ENCODE measurements around the gene DDC.
"Not testable (repeated sequence)": the region's sequence is repeated elsewhere in the genome, so short reads cannot be mapped to it uniquely, and the experiment has no call there.

The DDC gene

GRCh38 chr7:50555594-50556140 lies 9.5 kb downstream of the DDC start:
- no peak for DNase-seq (ENCODE audit: low read depth in 3 of 3)

GRCh38 chr7:50554431-50555322 lies 10.5 kb downstream of the DDC start:
- no peak for DNase-seq (ENCODE audit: low read depth in 3 of 3)

DNA sequence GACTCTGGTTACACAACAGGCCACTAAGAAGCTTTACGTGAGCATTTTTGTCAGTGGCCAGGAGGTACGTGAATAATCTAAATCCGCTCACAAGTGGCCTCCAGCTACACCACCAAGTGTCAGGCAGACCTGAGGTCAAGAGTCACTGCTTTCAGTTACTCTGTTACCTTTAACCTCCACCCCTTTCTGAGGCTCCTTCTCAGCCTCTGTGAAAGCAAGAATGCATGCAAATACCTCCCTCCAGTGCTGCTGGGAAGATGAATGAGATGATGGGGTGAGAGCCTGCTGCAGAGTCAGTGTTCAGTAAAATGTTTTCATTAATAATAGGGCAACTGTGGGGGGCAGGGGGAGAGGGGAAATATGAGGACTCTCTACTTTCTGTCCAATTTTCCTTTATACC lies 11.2 kb downstream of the DDC start:
- no peak for DNase-seq (ENCODE audit: low read depth in 3 of 3)

- no peak for DNase-seq (ENCODE audit: low read depth in 3 of 3)
Measured at GRCh38 chr7:50552921-50553320, 12.3 kb downstream of the DDC start.

DNA sequence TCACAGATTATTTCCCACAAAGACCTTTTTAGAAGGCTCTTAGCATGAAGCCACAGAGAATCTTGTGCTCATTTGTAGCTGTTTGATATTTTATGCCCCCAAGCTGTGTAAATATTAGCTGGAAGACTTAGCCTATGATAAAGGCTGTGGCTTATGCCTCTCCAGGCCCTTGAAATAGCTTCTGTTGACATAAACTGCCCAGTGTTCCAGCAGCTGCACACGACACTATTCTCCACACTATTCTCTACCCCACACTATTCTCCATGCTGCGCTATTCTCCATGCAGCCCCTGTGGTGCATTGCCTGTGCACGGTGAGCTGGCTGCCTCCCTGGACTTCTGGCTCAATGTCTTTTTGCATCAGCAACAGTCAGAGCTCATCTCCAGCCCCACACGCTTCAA lies 13.1 kb downstream of the DDC start:
- DNase-seq (ENCODE audit: low read depth in 3 of 3): no peak

GRCh38 chr7:50545613-50546012 lies 19.6 kb downstream of the DDC start:
- not testable (repeated sequence) for DNase-seq (ENCODE audit: low read depth in 3 of 3)

DNA sequence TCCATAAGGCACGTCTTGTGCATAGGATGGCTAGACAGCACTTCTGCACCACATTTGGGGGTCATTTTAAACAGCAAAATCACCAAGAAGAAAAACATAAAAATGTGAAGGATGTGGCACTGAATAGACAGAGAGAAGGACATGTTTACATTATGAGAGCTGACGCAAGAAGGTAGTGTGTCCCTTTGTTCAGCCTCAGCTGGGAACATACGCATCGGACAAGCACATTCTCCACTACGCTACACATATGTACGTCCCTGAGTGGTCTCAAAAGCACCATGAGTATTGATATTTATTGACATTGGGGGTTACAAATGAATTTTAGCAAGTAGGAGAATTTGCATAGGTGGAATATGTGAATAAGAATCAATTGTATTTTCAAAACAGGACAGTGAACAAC lies 20.2 kb downstream of the DDC start:
- DNase-seq (ENCODE audit: low read depth in 3 of 3): no peak

DNA sequence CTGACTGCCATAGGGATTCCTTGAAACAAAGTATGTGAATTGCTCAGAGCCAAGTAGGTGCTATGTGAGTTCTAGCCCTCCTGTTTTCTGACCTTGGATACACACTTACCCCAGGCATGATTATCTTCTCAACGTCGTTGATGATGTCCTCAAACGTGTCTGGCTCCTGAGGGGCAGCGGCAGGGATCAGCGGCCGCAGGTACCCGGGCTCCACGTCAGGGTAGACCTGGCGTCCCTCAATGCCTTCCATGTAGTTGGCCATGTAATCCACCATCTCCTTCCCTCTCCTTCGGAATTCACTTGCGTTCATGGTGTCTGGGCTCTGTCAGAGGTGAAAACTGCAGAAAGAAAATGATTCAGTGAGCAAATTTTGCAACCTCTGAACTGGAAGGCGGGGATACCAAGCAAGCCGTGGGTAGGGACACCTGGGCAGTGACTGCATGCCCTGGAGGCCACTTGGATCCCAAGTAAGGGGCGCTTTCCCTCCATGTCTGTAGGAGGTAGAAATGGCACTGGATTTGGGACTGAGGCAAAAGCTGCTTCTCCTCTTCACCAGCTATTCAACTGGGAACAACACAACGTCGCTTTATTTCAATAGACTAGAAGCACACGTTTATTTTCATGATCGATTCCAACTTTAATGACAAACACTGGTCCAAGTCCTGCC lies 21.3 kb downstream of the DDC start:
- no peak for DNase-seq (ENCODE audit: low read depth in 3 of 3)

- DNase-seq (ENCODE audit: low read depth in 3 of 3): no peak
Measured at GRCh38 chr7:50542132-50542531, 23.1 kb downstream of the DDC start.

DNA sequence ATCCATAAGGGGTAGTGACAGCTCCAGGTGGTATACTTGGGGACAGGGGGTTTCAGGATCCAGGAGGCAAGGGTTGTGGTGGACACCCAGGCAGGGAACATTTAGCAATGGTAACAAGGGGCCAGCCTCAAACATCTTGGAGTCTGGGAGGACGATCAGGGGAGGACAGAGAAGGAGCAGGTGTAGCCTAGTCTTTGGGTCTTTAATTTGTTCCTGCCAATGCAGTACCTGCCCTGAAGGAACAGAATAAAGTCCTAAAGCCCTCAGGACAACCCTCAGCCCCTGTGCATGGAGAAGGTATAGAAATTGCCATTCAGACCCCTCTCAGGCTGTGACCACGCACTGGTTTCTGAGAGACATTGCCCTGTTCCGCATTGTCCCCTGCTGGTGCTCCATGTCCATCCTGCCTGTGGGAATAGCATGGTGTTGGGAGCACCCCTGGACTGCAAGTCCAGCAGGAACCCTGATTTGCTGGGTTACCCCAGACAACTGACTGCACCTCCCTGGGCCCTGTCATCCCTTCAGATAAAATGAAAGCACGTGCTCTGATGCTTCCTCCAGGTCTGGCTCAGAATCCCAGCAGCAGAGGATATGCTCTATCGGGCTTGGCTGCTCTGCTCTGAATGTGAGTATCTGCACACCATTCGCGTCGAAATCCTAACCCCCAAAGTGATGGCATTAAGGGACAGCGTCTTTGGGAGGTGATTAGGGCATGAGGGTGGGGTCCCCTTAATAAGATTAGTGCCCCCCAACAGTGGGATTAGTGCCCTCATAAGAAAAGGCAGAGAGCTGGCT lies 24.2 kb downstream of the DDC start:
- no peak for DNase-seq (ENCODE audit: low read depth in 3 of 3)

- no peak for DNase-seq (ENCODE audit: low read depth in 3 of 3)
Measured at GRCh38 chr7:50539725-50540124, 25.5 kb downstream of the DDC start.

DNA sequence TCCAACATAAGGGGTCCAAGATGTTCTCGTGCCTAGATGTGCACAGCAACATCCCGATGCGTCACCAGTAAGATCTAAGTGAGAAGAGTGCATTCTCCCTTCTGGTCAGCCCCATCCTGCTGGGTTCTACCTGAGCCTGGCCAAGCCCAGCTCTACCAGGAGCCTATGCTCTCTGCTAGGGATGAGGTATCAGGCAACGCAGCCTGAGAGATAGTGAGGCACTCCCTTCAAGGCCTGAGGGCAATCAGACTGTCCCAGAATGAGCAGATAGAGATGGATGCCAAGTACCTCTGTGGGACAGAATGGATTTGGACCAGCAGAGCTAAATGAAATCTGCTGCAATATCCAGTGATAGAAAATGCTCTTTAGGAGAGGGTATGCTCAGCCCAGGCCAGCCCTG lies 26.7 kb downstream of the DDC start:
- no peak for DNase-seq (ENCODE audit: low read depth in 3 of 3)

DNA sequence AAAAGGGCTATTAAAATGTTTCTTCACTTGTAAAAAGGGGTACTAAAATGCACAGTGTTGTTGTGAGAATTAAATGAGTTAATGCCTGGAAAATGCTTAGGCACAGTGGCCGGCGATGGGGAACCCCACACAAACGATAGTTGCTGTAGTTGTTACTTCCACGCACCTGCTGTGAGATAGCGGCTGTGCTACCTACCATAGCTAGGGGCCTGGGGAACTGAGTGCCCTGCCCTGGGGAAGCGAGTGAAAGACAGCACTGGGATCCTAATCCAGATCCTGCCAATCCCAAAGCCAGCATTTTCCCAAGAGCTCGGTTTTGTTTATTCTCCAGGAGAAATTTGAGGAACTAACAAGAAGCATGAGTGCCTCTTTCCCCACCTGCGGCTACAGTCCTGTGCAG lies 27.8 kb downstream of the DDC start:
- DNase-seq (ENCODE audit: low read depth in 3 of 3): no peak

DNA sequence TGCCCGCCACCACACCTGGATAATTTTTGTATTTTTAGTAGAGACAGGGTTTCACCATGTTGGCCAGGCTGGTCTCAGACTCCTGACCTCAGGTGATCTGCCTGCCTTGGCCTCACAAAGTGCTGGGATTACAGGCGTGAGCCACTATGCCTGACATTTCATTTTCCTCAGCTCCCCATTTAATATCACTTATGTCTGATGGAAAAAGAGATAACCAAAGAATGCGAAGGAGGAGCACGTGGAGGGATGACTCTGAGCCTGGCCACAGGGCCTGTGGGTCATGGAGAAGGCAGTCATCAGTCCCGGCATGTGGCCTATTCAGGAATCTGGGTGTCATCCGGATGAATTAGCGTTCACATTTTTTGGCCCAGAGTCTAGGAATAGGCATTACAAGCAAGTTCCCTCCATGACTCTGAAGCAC lies 29.9 kb downstream of the DDC start:
- not testable (repeated sequence) for DNase-seq (ENCODE audit: low read depth in 3 of 3)

DNA sequence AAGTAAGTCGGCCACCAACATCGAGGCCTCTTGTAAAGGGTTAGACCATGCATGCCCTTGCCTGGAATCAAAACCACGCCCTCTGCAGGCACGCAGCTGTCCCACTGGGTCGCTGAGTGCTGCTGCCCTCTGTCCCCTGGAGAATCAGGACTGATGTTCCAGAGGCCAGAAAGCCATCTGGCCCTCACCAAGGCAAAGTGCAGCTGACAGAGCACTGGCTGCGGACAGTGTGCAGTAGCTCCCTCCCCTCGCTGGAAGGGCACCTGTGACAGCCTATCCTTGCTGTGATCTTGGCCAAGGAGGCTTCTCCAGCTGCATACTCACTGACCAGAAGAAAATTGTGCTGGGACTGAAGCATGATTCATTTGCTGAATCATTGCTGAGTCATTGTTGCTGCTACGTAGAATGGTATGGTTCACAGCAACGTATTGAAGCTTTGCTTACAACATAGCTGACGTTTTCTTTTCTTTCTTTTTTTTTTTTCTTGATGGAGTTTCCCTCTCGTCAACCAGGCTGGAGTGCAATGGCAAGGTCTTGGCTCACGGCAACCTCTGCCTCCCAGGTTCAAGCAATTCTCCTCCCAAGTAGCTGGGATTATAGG lies 30.4 kb downstream of the DDC start:
- DNase-seq (ENCODE audit: low read depth in 3 of 3): no peak

- DNase-seq (ENCODE audit: low read depth in 3 of 3): no peak
Measured at GRCh38 chr7:50533866-50534265, 31.3 kb downstream of the DDC start.

DNA sequence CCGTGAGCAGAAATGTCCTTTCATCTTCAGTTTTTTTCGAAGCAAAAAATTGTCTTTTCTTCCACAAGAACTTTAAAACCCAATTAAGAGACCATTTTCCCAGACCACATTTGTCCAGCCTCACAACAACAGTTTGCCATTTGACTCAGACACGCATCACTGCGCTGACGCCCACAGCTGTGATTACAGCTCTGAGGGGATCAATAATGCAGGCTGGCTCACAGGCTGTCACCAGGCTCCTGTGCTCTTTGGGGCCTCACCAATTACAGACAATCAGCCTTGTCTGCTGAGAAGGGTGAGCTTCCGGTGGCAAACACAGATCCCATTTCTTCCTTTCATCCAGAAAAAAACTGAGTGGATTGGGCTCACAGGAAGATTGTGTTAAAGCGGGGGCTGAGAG lies 33.3 kb downstream of the DDC start:
- DNase-seq (ENCODE audit: low read depth in 3 of 3): no peak

GRCh38 chr7:50531401-50531911 lies 33.7 kb downstream of the DDC start:
- DNase-seq (ENCODE audit: low read depth in 3 of 3): no peak

- DNase-seq (ENCODE audit: low read depth in 3 of 3): no peak
Measured at GRCh38 chr7:50530766-50531165, 34.4 kb downstream of the DDC start.

GRCh38 chr7:50529093-50529862 lies 35.9 kb downstream of the DDC start:
- DNase-seq (ENCODE audit: low read depth in 3 of 3): no peak

Measured in stimulated activated CD4-positive, alpha-beta T cell treated with anti-CD3 and anti-CD28 coated beads, TNF-alpha, amount 100 ng/mL, for 4 hours (primary cell).